SK-MEL-5 (cell line): ENCODE measurements around the gene MAPK1. TPM values are rescaled to one million over a fixed set of nuclear protein-coding genes. Genes with fewer than 3 reads are reported as not detected.
"Not testable (repeated sequence)": the region's sequence is repeated elsewhere in the genome, so short reads cannot be mapped to it uniquely, and the experiment has no call there.

ENCODE experiments used
- DNase-seq: peaks from one replicate; pipeline ENCODE4 v3.0.0-alpha.2; 2016; ENCODE audit warnings: low read depth, low spot score
- in situ Hi-C: cut with HindIII; loops from 2 replicates; pipeline ENCODE4 v1.10.0; 2016; ENCODE audit warnings: low sequenced_read_pairs, high pct_unique_total_duplicates, low pct_unique_long_range_greater_than_20kb
- total RNA-seq: library from RNA; depleted of rRNA; stranded (reverse); fragments of >200 nt; shearing (Covaris generic); gene quantifications from 2 replicates; pipeline ENCODE4 v1.2.3, GENCODE V29; 2014

The MAPK1 gene
- total RNA-seq, 1 experiment from 2014 or later: 84.3 TPM

- DNase-seq: no peak
- in situ Hi-C loops: no loop called here
Measured at GRCh38 chr22:21889251-21889990, 22.0 kb upstream of the MAPK1 start.

DNA sequence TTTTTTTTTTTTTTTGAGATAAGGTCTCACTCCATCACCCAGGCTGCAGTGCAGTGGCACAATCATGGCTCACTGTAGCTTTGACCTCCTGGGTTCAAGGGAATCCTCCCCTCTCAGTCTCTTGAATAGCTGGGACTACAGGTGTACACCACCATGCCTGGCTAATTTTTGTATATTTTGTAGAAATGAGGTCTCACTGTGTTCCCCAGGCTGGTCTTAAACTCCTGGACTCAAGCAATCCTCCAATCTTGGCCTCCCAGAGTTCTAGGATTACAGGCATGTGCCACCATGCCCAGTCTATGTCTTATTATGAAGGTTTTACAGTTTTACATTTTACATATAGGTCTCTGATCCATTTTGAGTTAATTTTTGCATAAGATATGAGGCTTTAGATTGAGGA is 20.4 kb upstream of the MAPK1 start:
- in situ Hi-C loops: no loop called here
- DNase-seq: no peak

DNA sequence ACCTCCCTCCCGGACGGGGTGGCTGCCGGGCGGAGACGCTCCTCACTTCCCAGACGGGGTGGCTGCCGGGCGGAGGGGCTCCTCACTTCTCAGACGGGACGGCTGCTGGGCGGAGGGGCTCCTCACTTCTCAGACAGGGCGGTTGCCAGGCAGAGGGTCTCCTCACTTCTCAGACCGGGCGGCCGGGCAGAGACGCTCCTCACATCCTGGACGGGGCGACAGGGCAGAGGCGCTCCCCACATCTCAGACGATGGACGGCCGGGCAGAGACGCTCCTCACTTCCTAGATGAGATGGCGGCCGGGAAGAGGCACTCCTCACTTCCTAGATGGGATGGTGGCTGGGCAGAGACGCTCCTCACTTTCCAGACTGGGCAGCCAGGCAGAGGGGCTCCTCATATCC is 16.5 kb upstream of the MAPK1 start:
- in situ Hi-C loops, DNase-seq: not testable (repeated sequence)

- DNase-seq, in situ Hi-C loops: not testable (repeated sequence)
Measured at GRCh38 chr22:21882754-21883333, 15.4 kb upstream of the MAPK1 start.

DNA sequence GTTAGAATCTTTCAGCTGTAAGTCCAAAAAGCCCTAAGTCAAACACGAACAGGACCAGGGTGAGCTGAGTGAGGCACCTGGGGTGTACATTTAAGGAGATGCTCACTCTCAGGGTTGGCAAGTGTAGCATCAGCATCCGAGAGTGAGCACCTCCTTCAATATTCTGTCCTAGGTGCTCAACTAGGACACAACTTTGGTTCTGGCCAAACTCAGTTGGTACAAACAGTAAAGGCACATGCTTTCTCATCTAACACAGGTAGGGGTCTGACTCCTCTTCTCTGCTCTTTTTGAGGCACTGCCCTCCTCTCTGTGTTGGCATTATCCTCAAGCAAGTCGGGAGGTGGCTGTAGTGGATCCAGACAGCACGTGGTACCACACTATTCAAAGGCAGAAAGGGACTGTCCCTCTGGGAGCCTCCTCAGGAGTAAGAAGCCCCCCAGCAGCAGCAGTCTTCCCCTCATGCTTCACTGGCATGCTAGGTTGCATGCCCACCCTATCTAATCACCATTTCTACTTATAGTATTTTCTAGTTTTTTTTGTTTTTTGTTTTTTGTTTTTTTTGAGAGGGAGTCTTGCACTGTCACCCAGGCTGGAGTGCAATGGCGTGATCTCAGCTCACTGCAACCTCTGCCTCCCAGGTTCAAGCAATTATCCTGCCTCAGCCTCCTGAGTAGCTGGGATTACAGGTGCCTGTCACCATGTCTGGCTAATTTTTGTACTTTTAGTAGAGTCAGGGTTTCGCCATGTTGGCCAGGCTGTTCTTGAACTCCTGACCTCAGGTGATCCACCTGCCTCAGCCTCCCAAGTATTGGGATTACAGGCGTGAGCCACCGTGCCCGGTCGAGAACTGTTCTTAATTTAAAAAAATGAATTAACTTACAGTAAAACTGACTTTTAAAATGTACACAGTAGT is 14.7 kb upstream of the MAPK1 start:
- DNase-seq: no peak
- in situ Hi-C loops: no loop called here

DNA sequence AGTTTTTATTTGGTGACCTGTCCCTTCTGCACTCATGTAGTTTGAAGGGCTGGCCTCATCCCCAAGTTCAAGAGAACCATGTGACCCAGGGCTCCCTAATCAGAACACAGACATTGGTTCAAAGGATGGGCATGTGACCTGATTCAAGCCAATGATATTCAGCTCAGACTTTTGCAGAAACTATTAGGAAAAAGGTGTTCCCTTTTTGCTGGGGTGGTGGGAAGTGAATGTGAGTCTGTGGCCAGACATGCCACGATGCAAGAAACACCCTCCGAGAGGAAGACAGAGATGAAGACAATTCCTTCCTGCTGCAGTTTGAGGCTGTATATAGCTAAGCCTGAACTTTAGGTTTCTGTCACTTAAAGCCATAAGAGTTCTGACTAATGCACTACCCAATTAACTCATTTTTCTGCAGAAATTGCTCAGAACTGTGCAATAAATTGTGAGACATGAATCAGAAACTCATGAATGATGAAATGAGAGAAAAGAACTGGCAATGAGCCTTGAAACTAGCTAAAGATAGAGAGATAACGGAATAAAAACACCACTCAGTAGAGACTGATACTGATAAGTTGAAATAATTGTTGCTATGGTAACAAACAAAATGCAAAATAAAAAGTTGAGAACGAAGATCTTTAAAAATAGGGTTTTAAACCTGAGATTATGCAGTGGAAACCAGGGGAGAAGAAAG is 9.2 kb upstream of the MAPK1 start:
- DNase-seq: no peak
- in situ Hi-C loops: no loop called here

GRCh38 chr22:21874953-21875352 is 7.5 kb upstream of the MAPK1 start:
- in situ Hi-C loops: not testable (repeated sequence)

DNA sequence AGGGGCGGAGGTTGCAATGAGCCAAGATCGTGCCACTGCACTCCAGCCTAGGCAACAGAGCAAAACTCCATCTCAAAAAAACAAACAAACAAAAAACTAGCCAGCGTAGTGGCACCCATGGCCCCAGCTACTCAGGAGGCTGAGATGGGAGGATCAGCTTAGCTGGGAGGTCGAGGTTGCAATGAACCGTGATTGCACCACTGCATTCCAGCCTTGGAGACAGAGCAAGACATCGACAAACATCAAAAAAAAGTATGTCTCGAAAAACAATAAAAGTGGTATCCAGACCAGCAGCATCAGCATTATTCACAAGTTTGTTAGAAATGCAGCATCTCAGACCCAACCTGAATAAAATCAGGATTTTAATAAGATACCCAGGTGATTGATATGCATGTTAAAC is 6.2 kb upstream of the MAPK1 start:
- in situ Hi-C loops: no loop called here
- DNase-seq: no peak

More at GRCh38 chr22:21874953-21875352, 7.5 kb upstream of the MAPK1 start:
- DNase-seq: not testable (repeated sequence)

- DNase-seq, in situ Hi-C loops: not testable (repeated sequence)
Measured at GRCh38 chr22:21872741-21873140, 5.3 kb upstream of the MAPK1 start.

DNA sequence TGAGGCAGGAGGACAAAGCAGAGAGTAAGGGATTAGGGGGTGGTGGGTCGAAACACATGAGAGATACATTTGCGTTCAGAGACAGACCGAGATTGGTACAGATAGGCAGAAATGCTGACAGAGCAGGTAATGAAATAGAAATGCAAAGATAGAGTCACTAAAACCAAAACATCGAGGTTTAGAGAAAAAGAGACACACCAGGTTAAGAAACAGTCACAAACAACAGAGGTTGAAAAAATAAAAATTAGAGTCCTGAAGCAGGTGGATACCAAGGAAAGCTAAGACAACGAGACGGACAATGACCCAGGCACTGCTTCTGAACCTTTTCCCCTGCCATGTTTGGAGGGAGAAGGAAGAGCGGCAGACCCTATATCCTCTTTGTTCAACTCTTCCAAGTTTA is 1.2 kb upstream of the MAPK1 start:
- in situ Hi-C loops: no loop called here

GRCh38 chr22:21866833-21867527 is 465 bp downstream of the MAPK1 start:
- in situ Hi-C loops: no loop called here
- DNase-seq: no peak

More for the DNA sequence above, 1.2 kb upstream of the MAPK1 start:
- DNase-seq: no peak

GRCh38 chr22:21865041-21865440 is 2.4 kb downstream of the MAPK1 start:
- in situ Hi-C loops: no loop called here
- no peak for DNase-seq

GRCh38 chr22:21862386-21863245 is 4.8 kb downstream of the MAPK1 start:
- in situ Hi-C loops: no loop called here

GRCh38 chr22:21861851-21862250 is 5.6 kb downstream of the MAPK1 start:
- in situ Hi-C loops: no loop called here
- DNase-seq: no peak

More at GRCh38 chr22:21862386-21863245, 4.8 kb downstream of the MAPK1 start:
- DNase-seq: no peak

- in situ Hi-C loops: no loop called here
- no peak for DNase-seq
Measured at GRCh38 chr22:21861264-21861848, 6.1 kb downstream of the MAPK1 start.

GRCh38 chr22:21860491-21861039 is 6.9 kb downstream of the MAPK1 start:
- DNase-seq: no peak
- in situ Hi-C loops: no loop called here
